GM12873 (cell line): Measurements from ENCODE around the gene AHR.

Experiments
- TF ChIP-seq, protein P1 (sequence below): IDR thresholded peaks from 2 replicates; pipeline ENCODE4 v1.5.1; 2012; ENCODE audit warnings: low read depth, mild to moderate bottlenecking, moderate library complexity, low read length, control low read depth; ENCODE audit not compliant: insufficient read depth; ENCODE audit errors: missing control alignments

AHR gene

DNA sequence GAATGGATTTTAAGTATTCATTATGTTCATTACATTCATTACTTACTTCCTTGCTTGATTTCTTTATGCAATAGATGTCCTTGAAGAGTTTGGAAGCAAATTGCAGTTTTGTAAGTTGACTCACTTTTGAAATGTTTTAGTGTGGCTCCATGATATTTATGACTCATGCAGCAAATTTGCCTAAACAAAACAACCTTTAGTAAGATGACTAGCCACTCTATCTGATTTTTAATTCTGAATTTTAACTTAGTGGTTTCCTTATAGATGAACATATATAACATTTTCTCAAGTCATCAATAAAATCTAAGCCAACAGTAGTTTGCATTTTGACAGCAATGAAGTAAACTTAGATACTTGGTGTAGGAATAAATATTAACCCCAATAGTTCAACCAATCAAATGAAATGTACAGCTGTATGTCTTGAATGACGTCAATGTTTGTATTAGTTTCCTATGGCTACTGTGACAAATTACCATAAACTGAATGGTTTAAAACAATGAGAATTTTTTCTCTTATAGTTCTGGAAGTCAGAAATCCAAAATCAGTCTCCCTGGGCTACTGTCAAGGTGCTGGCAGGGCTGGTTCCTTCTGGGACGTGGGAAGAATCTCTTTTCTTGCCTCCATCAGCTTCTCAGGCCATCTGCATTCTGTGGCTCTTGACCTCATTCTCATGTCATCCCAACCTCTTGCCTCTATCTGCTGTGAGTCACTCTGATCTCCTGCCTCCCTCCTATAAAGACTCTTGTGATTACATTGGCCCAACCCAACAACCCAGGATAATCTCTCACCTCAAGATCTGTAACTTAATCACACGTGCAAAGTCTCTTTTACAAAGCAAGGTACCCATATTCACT, 73.4 kb downstream of the AHR start:
- TF ChIP-seq, protein P1, sequence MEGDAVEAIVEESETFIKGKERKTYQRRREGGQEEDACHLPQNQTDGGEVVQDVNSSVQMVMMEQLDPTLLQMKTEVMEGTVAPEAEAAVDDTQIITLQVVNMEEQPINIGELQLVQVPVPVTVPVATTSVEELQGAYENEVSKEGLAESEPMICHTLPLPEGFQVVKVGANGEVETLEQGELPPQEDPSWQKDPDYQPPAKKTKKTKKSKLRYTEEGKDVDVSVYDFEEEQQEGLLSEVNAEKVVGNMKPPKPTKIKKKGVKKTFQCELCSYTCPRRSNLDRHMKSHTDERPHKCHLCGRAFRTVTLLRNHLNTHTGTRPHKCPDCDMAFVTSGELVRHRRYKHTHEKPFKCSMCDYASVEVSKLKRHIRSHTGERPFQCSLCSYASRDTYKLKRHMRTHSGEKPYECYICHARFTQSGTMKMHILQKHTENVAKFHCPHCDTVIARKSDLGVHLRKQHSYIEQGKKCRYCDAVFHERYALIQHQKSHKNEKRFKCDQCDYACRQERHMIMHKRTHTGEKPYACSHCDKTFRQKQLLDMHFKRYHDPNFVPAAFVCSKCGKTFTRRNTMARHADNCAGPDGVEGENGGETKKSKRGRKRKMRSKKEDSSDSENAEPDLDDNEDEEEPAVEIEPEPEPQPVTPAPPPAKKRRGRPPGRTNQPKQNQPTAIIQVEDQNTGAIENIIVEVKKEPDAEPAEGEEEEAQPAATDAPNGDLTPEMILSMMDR, result no peak

DNA sequence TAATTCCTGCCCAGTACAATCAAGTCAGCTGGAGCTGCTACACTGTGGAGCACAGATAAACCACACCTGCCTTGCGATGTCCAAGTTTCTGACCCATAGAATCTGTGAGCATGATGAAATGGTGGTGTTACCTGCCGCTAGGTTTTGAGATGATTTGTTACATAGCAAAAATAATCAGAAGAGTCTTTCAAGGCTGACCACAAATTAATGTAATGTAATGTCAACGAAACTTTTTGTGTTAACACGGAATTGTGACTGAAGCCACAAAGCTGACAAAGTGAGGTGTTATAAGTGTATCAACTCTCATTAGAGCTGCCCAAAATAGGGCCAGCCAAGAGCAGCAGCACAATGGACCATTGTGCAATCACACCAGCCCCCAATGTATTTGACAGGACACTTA, 75.7 kb downstream of the AHR start:
- TF ChIP-seq, protein P1, result no peak

DNA sequence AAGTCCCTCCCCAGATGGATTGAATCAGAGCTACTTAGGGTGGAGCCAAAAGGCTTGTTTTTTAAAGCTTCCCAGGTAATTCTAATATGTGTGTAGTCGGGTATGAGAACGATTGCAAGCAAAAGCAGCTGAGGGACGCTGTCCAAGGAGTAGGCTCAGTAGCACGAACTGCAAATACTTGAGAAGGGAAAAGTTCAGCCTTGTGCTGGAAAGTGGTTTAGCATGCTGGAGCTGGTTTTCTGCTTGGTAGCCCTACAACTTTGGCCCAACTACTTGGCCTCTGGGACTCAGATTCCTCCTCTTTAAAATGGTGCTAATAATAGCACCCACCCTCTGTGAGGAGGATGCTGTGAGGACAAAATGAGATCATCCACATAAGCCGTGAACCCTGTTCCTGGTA, 76.2 kb downstream of the AHR start:
- TF ChIP-seq, protein P1, result no peak

DNA sequence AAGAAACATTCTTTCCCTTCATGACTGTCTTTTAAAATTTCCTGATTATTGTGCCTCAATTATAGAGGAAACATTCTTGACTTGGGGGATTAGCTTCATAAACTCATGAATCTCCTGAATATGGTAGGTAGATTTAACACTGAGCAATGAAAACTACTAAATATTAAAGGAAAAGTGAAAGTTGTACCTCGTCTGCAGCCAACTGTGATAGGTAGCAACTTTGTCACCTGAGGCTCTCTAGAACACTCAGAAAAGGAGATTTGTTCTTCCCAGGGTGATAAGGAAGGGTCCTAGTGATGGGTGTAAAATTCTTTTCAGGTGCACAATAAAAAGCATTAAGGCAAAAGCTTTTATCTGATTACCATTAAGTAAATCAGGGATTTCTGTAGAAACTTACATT, 78.1 kb downstream of the AHR start:
- TF ChIP-seq, protein P1, result no peak

DNA sequence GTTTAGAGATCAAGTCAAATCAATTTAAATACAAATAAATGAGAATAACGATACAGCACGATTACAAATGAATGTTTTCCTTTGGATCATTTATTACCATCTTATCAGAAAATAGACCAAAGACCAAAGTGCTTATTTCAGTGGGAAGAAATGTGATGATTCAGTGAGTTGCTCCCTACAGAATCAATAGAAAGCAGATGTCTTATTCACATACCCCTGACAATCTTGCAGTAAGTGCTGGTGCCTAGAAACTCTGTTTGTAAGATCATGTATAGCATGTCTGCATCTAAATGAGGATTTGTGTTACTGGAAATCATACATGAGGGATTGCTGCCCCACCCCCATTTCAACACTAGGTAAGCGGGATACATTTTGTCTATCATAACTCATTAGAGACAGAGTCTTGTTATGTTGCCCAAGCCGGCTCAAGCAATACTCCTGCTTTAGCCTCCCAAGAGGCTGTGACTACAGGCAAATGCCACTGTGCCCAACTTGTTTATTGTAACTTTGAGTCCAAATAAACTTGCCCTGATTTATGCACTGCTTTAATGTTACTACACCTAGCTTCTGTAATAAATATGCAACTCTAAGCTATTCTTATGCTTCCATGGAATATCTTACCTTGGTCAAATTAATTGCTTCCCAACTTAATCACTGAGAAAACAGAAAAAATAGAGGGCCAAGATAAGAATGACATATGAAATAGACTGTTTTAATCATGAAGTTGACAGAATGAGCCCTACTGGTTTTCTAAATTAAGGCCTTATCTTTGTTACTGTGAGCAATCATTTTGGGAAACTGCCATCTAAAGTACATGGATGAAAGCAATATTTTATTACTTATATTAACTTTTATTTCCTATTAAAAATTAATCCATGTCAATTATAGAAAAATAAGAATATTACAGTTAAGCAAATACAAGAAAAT, 82.5 kb downstream of the AHR start:
- TF ChIP-seq, protein P1, result no peak

DNA sequence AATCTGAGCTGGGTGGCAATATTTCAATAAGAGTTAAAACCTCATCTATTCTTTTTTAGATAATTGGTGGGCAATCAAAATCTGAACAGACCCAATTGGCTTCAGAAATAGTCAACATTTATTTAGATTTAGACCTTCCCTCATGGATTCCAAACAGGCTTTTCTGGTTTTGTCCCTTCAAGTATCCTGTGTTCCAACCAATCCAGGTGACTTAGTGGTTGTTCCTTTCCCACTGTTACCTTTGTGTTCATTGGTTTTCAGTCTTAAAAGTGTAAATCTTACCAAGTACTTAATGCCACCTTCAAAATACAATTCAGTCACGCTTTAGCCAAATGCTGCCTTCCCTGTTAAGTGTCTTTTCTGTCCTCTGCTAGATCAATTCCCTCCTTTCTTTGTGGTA, 85.9 kb downstream of the AHR start:
- TF ChIP-seq, protein P1, result no peak

DNA sequence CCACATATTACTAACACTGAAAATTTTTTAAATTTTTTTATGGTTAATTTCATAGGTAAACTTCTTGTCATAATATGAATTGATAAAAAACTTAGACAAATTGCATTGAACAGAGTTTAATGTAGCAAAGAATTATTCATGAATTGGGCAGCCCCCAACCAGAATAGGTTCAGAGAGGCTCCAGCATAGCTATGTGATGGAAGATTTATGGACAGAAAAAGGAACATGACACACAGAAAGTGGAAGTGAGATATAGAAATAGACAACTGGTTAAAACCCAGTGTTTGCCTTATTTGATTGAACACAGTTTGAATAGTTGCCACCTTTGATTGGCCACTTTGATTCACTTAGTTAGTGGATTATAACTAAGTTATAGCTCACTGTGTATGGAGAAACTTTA, 87.2 kb downstream of the AHR start:
- TF ChIP-seq, protein P1, result no peak
